HG02852 (cell line): ENCODE measurements around the gene MRPL43.
"Not testable (repeated sequence)": the region's sequence is repeated elsewhere in the genome, so short reads cannot be mapped to it uniquely, and the experiment has no call there.

Source experiments
- ATAC-seq: cut with Tn5 transposase; IDR thresholded peaks from one replicate; pipeline ENCODE4 v1.9.1; 2021; ENCODE audit warnings: mild to moderate bottlenecking, moderate library complexity; ENCODE audit not compliant: unreplicated experiment

The MRPL43 gene

DNA sequence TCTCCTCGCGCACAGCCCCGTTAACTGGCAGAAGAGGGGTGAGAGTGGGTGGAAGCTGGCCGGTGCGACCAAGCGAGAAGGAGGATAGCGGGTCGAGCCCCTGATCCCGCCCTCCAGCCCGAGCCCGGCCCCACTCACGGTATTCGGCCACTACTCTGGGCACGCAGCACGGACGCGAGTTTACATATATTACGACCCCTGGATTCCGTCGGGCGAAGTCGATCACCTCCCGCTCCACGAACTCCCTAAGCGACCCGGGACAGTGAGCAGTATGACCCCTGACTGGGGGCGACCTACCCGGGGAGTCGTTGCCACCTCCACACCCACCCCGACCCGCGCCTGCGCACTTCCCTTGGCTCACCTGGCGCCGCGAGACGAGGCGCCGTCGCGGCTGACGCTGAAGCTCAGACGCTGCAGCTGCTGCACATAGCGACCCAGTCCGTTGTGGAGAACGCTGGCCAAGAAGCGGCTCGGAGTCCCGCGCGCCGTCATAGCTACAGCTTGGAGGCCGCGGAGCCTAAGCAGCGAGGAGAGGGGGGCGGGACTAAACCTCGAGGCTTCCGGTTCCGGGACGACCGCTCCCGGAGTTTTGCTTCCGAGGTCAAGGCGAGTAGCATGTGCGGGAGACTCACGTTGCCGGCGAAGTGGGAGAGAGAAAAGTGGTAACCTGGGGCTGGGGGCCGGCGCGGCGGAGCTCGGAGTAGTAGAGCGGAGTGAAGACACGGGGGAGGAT lies at the start of gene MRPL43, which contains the start of gene TWNK:
TSS of gene MRPL43 (minus strand) at position 546 of the 733 bp plus-strand sequence. CDS start at position 492, 54 bp downstream.
TSS of gene TWNK (plus strand) at position 592 of the 733 bp plus-strand sequence. CDS start 668 bp downstream, outside the sequence.
- ATAC-seq, result peak; percentile 82

- ATAC-seq, result no peak
Measured at GRCh38 chr10:101036726-101037125, 49.4 kb upstream of the MRPL43 start.

DNA sequence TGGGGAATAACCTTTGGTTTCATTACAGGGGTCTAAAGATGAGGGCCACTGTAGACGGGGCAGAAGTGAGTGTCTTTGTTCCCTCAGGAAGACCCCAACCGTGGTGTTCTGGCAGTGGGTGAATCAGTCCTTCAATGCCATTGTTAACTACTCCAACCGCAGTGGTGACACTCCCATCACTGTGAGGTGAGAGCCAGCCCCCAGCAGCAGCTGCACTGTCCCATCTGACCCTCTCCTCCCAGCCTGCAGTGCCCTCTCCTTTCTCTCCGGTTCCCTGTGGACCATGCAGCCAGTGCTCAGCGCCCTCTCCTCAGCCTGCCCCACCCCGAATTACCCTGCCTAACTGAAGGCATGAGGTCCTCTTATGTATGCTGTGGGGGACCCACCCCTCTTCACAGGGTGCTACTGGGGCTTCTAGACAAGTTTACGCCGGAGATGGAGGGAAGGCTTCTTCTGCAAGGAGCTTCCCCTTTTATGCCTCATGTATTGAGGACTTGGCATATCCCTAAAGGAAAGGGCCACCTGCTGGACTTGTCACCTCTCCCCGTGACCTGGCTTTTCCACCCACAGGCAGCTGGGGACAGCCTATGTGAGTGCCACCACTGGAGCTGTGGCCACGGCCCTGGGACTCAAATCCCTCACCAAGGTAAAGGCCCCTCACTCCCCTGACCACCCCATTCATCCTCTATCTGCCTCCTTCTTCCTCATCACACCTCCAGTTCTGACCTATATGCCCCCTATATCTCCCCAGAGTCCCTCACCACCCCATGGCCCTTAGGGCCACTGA lies 48.8 kb upstream of the MRPL43 start:
- ATAC-seq, result no peak

DNA sequence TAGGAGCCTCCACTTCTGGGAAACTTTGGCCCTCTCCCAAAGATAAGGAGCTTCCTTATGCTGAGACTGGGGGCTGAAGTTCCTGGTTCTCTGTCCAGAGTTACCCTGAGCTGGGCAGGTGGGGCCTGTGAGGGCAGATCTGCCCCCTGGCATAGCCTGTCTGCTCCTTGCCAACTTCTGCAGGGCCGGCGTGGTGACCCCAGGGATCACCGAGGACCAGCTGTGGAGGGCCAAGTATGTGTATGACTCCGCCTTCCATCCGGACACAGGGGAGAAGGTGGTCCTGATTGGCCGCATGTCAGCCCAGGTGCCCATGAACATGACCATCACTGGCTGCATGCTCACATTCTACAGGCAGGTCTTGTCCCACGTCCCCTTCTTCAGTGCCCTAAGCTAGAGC lies 48.0 kb upstream of the MRPL43 start:
- ATAC-seq, result no peak

- ATAC-seq, result not testable (repeated sequence)
Measured at GRCh38 chr10:101034404-101034803, 47.1 kb upstream of the MRPL43 start.

- no peak for ATAC-seq
Measured at GRCh38 chr10:101033276-101033675, 46.0 kb upstream of the MRPL43 start.

DNA sequence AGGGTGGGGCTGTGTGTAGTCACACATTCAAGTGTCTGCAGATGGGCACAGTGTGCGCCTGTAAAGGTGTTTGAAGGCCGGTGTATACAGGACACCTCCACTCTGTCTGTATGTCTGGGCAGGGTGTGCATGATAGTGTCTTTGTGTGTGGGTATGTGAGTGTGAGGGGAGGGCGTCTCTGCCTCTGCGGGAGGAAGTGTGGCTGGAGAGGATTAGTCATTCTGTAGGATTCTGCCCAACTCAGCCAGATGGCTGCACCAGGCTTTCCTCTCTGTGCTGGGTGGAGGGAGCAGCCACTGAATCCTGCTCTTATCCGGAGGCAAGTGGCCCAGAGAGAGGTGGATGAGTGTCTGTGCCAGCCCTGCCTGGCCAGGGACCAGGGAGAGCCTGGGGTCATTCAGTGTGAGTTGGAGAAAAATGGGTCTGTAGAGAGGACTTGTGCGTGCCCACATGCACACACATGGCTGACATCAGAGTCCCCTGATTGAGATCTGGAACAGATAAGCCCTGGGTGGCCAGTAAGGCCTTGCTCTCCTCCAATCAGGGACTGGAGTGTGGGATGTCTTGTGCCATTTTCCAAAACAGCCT lies 45.4 kb upstream of the MRPL43 start:
- peak; percentile 3 for ATAC-seq

DNA sequence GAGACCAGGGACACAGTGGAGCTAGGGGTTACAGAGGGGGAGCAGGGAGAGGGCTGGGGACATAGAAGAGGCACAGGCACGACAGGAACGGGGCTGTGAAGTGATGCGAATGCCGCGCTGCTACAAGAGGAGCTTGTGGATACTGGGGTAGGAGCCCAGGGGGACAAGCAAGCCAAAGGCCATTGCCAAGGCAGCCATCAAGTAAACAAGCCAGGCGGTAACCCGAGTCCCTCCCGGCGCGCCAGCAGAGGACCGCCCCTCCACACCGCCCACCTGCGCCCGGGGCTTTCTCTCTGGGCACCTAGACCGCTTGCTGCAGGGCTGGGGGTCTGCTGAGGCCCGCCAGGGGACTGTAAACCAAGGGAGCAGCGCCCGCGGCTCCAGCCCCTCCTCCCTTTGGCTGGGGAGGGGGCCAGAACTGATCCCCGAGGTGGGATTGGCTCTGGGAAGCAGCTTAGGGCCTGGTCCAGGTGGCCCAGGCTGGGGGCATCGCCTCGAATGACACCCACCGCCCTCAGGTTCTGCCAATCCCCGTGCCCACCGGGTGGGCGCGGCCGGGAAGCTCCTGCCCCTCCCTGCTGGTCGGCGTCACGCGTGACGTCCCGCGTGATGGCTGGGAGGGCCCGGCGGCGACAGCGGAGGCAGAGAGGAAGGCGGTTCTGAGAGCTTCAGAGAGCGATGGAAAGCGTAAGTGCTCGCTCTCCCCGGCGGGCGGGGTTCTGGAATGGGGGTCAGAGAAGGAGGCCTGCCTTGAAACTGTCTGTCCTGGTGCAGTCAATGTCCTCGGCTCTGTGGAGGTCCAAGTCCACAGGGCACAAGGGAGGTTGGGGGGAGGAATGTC lies 44.7 kb upstream of the MRPL43 start:
- ATAC-seq, result peak; percentile 36

DNA sequence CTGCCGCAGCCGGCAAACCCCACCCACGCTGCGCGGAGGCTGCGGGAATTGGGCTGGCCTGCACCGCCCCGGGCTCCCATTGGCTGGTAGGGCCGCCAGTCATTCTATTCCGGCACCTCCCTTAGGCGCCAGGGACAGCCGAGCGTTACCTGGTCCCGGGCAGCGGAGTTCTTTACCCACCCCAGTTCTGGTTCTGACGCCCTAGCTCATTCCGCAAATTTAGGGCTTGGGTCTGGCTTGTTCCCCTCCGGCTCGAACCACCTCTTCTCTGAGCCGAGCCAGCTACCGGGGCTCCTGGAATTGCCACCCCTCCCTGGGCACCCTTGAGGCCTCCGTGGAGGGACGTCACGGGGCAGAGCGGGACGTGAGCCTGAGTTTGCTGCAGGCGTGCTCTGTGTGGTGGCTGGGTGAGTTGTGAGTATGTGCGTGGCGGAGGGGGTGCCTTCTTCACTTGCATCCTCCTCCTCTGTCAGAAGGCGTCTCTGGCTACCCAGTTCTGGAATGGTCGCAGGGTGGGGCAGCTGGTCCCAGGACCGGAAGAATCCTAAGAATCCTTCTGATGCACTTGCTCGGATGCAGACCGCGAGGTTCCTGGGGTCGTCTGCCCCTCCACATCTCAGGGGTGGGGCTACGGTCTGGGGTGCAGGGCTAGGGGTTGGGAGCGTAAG lies 44.0 kb upstream of the MRPL43 start, which contains the start of the genes PDZD7 and SFXN3:
TSS of gene PDZD7 (minus strand) at position 2 of the 668 bp plus-strand sequence. CDS start 910 bp downstream, outside the sequence.
TSS of gene SFXN3 (plus strand) at position 107 of the 668 bp plus-strand sequence. CDS start 3,461 bp downstream, outside the sequence.
- ATAC-seq, result peak; percentile 91

DNA sequence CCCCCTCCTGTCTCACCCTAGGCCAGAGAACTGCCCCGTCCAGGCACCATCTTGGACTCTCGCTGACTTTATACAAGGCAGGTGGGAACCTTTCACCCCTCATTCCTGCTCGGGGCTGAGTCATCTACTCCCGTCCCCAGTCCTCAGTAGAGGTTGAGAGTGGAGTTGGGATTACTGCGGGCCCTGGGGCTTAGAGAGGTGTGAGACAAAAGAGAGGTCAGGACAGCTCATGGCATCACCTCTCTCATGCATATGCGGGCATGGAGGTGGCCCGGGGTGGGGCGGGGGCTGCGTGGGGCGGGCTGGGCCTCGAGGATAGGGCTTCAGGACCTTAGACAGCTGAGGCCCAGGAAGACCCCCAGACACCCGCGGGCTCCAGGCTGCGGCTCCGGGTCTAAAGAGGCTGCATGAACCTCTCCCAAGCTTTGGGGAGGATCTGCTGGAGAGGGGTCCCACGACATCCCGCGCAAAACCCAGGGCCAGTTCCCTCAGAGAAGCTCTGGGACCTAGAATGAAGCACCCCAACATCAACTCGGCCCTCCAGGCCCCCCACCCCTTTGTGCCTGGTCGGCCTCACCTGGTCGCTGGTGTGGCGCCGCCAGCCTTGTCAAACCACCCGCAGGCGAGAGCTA lies 43.3 kb upstream of the MRPL43 start:
- no peak for ATAC-seq

DNA sequence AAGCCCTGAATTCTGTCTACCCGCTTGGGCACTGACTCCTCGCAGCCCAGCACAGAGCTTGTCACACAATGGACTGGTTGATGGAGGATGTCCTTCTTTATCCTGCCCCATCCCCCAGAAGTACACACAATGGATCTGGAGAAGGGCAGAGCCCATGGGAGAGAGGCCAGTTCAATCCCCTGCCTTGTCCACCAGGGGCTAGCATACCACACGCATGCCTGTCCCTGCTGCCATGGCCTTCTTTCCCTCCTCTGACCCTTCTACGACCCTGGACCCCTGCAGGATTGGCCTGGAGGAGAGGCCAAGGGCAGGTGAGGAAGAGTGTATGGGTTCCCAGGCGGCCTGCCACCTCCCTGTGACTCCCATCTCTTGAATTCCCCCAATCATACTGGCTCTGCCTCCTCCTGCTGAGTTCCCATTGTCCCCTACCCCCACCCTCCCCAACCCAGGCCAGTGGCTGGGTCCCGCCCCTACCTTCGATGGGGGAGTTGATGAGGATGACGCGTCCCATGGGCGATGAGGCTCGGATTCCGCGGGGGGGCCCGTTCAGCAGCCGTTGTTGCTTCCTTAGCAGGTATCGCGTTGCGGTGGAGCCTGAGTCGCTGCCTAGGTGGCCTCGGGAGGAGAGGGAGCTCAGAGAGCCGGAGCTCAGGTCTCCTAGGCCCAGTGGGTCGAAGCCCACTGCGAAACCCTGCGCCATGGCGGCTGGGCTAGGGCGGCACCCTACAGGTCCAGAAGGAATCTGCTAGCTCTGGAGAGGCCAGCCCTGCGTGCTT lies 42.4 kb upstream of the MRPL43 start:
- ATAC-seq, result no peak

- no peak for ATAC-seq
Measured at GRCh38 chr10:101028446-101029337, 41.4 kb upstream of the MRPL43 start.

- no peak for ATAC-seq
Measured at GRCh38 chr10:101027106-101027720, 39.9 kb upstream of the MRPL43 start.

- ATAC-seq, result no peak
Measured at GRCh38 chr10:101022967-101023705, 35.8 kb upstream of the MRPL43 start.

DNA sequence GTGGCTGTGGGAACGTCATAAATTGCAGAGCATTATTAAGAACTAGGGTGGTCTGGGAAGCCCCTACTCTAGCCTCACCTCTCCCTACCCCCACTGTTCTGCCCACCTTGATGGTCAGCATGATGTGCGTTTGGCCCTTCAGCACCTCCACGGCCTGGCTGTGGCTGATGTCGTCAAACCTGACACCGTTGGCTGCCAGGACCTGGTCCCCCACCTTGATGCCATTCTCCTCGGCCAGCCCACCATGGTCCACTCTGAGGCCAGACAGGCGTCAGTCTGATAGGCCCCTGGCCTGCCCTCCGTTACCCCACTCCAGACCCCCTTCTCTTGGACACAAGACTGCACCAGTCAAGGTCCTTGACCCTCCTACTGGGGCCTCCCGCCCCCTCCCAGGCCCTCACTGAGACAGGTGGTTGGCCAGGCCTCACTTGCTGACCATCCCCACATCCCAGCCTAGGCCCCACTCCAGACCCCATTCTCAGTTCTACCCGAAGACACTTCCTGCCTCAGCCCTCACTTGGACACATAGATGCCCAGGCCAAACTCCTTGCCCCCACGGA lies 34.5 kb upstream of the MRPL43 start:
- no peak for ATAC-seq

DNA sequence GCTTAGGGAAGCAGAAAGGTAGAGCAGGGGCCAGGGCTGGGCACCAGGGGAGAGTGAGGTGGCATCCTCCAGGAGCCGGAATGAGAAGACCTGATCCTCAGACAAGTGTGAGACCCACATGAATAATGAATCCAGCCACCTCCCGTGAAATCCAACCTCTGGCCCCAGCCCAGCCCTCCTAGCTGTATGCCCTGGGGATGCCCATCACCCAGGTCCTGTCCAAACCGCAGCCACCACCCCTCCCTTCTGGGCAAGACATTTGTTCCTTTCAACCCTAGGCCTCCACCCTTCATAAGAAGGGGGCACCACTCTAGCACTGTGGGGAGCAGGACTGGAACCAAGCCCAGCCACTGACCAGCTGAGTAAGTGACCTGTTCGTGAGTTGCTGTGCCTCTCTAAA lies 33.9 kb upstream of the MRPL43 start:
- no peak for ATAC-seq
